ENCODE data around the gene NEDD4.
"Not testable (repeated sequence)": the region's sequence is repeated elsewhere in the genome, so short reads cannot be mapped to it uniquely, and the experiment has no call there.

Gene NEDD4

DNA sequence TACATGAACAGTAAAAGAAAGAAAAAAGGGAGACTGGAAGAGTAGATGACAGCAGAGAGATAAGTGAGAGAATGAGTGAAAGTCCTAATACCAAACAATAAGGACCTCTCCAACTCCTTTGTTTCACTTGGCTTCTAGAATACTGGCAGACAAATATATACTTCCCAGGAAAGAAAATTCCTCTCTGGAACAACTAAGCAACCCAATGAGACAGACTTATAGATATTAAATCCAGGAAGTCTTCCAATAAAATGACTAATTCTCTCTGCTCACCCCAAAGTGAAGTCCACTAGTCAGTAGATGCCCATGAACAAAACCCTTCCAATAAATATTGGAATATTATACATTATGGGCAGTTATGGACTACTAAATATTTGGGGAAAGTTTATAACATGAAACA, 114.2 kb downstream of the NEDD4 start:
- no peak for FAIRE-seq

DNA sequence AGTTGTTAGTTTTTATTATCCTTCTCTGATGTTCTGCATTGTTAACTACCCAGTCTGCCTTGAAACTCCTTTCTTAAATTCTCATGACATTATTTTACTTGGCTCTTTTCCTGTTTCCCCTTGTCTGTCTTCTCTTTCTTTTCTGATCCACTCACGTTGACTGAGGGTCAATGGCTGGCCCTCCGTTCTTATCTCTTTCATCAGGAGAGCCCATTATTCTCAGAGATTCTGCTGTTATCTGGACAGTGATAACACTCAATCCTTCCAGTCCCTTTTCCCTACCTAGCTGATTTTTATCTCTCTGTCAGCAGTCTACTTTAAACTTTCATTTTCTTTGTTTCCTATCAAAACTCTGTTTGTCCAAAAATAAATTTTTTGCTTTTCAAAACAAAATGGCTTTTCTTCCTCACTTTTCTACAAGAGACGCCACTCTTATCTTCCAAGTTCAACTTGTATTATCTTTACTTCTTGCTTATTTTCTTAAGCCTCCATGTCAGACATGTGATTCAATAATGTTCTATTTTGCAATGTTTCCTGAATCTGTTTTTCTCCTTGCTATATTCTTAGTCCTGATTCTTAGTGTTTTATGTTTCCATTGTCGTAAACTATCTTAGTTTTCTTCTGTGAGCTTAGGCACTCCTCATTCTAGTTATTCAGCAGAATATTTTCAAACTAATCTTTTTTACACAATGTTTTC, 120.2 kb downstream of the NEDD4 start:
- no peak for FAIRE-seq

DNA sequence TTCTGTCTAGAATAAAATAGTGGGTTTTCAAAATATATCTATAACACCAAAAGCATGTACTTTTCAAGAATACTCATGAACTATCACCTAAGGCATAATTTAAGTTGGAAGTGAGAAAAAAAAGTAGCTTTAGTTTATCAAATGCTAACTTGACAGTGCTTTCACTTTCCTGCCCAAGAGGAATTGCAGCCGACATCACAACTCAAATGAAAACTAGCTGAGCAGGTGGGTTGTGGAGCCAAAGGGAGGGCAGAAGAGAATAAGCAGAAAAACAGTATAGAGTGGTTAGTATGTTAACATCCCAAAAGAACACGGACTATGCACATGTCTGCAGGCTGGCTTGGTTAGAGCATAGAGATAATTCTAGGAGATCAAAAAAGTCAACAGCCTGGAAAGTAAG, 120.9 kb downstream of the NEDD4 start:
- no peak for FAIRE-seq

DNA sequence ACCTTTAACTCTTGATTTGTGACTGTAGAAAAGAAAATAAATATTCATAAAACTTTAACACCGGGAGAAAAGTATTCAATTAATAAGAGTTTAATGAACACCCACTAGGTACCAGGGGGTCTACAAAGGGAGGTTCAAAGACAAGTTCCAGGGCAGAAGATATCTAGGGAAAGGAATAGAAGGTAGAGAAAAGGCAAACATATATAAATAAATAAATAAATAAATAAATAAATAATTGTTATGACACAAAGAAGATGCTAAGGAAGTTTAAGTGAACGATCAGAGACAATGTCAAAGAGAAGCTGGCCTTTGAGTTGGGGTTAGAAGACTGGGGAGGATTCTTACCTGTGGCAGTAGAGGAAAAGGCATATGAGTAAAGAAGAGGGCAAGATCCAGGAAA, 123.8 kb downstream of the NEDD4 start:
- FAIRE-seq, result no peak

DNA sequence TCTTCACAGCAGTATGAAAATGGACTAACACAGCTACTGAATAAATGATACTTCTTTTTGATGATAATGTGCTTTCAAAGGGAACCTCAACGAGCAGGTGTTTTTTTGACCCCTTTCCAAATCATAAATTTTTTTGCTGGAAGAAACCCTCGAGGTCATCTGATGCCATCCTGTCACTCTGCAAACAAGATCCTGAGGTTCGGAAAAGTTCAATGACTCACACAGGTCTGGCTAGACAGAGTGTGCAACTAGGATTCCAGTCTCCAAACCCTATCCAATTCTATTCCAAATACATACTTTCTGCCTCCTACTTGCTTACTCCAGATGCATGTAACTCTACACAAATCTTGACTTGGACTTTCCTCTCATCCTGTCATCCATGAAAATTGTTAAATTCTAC, 124.7 kb downstream of the NEDD4 start:
- no peak for FAIRE-seq

DNA sequence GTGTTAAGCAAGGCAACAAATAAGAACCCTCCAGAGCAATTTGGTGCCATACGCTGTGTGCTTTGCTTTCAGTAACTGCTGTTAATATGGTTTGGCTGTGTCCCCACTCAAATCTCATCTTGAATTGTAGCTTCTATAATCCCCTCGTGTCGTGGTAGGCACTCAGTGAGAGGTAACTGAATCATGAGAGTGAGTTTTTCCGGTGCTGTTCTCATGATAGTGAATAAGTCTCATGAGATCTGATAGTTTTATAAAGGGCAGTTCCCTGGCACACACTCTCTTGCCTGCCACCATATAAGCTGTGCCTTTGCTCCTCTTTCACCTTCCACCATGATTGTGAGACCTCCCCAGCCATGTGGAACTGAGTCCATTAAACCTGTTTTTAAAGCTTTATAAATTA, 125.1 kb downstream of the NEDD4 start:
- FAIRE-seq, result not testable (repeated sequence)

DNA sequence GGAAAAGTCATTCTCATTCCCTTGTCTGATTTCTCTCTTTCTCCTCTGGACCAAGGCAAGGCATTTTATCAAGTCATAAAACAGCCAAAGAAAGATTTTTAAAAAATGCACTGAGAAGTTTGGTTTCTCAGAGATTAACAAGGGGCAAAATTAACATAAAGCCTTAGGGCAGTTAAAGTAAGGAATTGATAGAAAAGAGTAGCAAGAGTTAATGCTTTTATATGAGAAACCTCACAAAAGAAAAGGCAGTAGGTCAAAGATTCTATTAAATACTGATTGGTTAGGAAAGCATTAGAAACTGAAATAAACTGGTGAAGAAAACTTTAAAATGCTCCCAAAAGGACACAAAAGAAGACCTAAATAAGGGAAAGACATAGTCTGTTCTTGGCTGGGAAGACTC, 129.5 kb downstream of the NEDD4 start:
- no peak for FAIRE-seq

DNA sequence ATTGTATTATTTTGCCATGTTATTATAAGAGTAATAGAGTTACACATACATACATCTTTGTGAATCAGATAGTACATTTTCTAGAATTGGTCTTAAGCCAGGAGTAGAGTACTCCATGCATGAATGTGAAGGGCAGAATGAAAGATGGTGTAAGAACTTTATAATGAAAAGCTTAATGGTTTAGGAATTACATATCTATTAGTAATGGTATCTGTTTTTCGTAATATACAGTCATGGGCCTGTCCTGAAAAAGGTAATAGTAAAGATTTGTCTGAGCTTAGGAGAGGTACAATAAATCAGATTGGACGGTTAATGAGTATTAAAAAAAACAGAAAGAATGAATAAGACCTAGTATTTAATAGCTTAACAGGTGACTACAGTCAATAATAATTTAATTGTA, 132.3 kb downstream of the NEDD4 start:
- no peak for FAIRE-seq

DNA sequence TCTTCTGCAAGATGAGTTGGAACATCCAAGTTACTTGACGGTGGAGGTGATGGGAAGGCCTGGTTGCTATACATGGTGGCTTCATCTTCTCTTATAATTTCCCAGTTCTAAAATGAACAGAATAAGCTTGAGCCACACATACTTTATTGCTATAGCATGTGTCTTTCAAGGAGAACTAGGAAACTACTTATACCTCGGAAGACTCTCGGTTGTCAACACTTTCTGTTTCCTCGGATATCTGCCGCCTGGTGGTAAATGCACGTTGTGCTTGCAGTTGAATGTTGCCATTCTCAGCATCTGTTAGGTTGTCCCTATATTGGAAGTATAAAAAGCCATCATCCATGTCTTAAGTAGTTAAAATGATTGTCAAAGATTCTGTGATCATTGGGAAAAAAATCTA, 132.9 kb downstream of the NEDD4 start:
- FAIRE-seq, result no peak

DNA sequence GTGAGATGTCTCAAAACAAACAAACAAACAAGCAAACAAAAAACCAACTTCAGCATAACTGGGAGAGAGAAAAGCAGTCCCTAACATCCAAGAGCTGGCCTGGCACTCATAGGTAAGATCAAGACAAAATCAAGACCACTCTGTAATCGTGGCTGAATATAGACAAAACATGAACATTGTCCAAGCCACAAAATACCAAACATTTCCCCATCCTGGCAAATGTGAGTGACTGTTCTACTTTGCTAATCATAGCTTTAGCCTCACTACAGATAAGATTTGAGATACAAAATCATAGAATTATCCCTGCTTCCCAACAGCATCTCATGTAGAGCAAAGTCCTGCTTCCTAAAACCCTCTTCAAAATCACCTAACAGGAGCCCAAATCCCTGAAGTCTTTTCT, 133.7 kb downstream of the NEDD4 start:
- no peak for FAIRE-seq

DNA sequence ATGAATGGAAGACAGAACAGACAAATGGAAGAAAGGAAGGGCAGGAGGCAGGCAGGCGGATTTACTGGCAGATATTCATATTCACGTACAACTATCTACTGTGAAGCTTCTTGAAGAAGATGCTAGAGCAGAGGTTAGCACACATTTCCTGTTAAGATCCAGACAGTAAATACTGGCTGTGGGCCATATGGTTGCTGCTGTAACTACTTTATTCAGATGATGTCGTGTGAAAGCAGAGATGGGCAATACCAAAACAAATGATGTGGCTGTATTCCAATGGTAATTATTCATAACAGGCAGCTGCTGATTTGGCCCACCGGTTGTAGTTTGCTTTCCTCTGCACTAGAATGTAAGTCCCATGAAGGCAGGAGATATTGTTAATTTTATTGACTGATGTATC, 134.8 kb downstream of the NEDD4 start:
- FAIRE-seq, result no peak

DNA sequence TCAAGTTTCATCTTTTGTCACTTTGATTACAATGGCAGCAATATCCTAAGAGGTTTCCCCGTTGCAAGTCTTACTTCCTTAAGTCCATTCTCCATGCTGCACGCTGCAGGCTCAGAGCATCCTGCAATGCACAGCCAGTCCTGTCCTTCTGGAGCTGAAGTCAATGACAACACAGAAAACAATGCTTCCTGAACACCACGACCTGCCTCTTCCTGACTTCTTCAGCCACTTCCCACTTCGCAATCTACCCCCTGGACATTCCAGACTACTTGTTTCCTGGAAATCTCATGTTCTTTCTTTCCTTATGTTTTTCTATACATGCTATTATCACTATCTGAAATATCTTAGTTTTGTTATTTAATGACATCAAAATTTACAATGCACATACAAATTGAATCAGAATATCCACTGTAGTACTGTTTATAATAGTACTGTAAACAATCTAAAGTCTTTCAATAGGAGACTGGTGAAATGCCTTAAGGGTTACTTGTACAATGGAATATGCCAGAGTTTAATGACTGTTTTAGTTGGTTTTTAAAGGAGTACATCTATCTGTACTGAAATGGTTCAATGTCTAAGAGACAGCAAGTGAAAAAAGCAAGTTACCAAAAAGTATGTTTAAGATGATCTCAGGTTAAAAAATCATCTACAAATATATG, 136.8 kb downstream of the NEDD4 start:
- FAIRE-seq, result no peak

DNA sequence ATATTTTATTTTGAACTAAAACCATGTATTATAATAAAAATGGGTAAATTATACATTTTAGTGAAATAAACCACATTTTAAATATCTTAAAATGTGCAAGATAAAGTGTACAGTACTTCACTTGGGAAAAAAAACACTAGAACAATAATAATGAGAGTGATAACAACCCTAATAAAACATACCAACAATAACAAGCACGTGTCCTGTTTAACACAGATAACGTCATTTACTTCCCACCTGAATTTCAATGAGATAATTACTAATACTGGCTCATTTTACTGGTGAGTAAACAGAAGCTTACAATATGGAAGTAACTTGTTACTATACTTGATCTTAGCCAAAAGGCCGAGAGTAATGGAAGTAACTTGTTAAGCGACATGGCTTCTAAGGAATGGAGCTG, 140.3 kb downstream of the NEDD4 start:
- no peak for FAIRE-seq

DNA sequence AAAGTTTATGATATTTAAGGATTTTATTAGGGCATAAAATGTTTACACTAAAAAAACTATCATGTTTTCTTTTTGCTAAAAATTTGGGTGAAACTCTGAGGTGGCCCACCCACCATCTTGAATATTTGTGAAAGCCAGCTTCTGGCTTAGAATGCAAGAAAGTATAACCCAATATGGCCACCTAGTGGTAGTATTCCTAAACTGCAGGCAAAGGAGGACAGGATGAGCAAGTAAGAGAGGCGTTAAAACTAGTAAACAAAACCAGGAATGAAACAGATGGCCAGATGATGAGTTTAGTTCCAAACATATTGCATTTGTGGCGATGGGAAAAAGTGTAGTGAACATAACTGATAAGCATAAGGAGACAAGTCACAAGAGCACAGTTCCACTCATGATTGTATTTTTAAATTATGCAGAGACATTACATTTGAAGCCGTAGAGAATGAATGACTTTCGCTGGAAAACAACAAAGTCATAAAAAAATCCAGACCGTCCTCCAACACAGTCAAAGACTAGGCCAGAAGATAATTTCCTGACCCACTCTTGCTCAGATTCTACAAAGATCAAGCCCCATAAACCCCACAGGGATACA, 147.2 kb downstream of the NEDD4 start:
- no peak for FAIRE-seq

DNA sequence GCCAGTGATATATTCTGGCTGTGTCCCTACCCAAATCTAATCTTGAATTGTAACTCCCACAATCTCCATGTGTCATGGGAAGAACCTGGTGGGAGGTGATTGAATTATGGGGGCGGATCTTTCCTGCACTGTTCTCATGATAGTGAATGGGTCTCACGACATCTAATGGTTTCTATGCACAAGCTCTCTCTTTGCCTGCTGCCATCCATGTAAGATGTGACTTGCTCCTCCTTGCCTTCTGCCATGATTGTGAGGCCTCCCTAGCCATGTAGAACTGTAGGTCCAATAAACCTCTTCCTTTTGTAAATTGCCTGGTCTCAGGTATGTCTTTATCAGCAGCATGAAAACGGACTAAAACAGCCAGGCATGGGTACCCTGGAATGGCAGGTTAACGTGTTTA, 150.5 kb downstream of the NEDD4 start:
- FAIRE-seq, result not testable (repeated sequence)

DNA sequence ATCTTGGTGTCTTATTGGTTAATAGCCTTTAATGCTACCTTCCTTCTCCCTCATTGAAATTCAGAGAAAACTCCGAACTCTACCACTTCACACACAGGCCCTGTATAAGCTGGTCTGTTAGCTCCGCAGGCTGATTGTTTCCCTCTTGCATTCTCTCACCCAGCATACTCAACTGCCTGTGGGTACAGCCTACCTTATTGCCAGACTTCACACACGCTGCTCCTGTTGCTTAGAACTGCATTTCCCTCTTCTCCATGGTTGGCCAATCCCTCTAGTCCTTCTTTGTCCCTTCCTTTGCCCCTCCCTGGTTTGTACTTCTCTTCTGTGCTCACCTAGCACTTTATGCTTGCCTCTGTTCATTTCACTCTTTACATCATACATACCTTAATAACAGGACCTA, 157.5 kb downstream of the NEDD4 start:
- FAIRE-seq, result no peak

DNA sequence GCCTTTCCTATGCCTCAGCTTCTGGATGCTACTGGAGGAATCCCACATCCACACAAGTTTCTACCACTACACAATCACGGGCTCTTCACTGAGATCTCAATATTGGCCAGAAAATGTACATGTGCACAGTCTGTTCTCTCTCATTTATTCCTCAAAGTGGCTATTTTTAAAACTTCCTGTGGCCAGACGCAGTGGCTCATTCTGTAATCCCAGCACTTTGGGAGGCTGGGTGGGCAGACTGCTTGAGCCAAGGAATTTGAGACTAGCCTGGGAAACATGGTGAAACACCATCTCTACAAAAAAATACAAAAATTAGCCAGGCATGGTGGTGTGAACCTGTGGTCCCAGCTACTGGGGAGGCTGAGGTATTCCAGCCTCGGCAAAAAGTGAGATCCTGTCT, 159.1 kb downstream of the NEDD4 start:
- no peak for FAIRE-seq

DNA sequence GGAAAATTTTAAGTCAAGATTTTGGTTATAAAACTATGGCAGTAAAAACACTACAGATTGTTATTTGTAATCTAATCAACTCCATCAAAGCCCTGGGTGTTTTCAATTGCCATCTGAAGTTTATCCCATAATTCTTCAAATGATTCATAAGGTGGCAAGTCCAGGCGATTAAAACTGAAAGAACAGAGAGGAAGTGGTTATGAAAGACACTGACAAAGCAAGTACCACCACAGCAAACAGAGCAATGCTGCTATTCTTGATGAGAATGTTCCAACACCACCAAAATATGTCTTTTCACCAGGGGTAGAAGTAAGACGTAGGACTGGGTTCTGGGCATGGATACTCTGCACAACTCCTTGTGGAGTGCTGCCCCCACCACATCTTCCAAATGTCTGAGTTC, 163.6 kb downstream of the NEDD4 start:
- no peak for FAIRE-seq

DNA sequence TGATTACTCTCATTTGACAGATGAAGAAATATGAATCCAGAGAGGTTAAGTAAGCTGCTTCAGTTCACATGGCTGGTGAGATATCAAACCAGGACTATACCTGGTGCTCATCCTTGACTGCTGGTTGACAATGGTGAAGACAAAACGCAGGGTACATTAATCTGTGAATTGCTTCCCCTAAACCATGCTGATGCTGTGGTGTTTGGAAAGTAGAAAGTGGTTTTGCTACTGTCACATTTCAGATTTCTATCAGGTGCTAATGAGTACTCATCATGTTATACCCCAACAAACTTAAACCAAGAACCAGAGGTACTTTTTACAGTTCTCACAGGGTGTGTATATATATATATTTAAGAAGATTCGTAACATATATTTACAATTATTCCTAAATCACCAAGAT, 165.5 kb downstream of the NEDD4 start:
- FAIRE-seq, result no peak

DNA sequence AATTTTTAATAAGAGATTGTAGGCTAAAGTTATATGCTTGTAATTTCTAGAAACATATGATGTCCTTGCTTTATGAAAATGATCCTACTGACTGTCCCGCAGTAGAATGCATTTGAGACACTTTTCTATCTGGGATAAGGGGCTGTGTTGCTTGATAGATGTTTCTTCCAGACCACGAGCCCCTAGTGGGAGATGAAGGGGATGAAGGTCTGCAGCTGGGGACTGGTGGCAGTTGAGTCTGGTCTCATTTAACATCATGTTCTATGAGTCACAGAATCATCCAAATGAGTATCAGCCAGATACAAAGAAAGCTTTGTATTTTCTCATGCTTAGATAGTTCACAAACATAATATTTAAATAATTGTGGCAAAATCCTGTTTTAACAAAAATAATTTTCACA, 166.2 kb downstream of the NEDD4 start:
- no peak for FAIRE-seq

DNA sequence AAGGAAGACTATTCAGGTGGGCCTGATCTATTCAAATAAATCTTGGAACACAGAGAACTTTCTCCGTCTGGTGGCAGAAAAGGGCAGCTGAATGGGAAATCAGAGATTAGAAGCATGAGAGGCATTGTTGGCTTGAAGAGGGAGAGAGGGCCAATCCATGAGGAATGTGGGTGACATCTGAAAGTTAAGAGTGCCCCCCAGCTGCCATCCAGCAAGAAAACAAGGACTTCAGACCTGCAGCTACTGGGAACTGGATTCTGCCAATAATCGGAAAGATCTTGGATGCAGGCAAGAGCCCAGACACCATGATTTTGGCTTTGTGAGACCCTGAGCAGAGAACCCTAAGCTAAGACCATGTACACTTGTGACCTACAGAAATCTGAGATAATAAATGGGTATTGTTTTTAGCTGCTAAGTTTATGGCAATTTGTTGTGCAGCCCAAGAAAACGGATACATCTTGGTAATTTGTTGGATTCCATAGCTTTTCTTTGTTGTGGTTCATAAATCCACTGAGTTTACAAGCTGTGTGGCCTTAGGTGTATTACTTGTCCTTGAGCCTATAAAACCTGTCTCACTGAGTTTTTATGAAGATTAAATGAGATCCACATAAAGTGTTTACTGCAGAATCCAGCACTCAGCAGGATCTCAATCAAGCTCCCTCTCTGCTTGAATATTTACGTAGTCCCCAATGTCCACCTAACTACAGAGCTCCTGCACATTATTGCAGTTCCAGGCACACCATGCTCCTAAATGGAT, 168.4 kb downstream of the NEDD4 start:
- FAIRE-seq, result no peak

DNA sequence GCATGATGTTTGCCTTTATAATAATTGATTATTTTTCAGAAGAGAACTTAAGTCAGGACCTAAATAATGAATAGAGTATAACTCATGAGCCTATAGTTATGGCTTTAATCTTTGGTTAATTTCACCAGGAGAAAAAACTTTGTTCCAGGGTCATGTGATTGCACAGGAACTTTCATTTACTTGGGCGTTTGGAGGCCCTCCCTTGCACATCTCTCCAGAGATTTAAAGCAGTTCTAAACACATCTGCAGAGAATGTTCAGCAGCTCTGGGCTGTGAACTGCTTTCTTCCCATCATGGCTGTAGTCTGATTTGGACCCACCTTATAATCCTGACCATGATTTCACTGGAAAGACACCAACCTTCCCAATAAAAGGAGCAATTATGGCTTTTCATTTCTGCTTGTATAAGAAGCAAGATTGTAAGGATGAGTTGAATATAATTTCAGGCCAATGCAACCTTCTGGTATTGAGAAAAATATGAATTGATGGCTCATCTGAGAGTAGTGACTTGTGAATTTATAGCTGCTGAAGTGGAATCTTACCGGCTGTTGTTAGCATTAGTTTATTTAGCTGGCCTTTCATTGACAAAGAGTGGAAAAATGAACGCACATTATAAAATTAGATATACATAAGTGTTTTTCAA, 169.6 kb downstream of the NEDD4 start:
- no peak for FAIRE-seq

DNA sequence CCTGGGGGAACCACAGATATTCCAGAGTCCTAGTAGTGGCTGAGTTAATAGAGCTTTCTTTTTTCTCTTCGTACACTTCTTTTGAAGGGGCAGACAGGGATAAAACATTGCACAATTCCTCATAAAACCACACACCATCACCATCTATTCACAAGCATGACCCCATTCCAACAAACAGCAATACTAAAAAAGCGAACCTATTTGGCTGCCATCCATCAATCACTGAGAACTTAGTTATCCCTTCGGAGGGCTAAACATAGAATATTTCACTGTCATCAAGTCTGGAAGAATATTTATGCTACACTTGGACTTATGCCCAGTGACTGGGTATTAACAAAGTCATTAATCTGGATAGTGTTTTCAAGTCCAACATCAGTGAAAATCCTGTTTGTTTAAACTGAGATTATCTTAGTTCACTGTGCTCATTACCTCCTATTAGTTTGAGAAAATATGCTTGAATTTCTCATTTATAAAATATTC, 170.2 kb downstream of the NEDD4 start:
- FAIRE-seq, result no peak
